Activated T-cell treated with anti-CD3 and anti-CD28 coated beads, Interleukin-2, amount 50 U/mL, for 1 hour (primary cell): ENCODE data around the gene ZHX3.
"Not testable (repeated sequence)": the region's sequence is repeated elsewhere in the genome, so short reads cannot be mapped to it uniquely, and the experiment has no call there.

Experiments
- DNase-seq: peaks from one replicate; pipeline ENCODE4 v3.0.0-alpha.2; 2020

ZHX3 gene

DNA sequence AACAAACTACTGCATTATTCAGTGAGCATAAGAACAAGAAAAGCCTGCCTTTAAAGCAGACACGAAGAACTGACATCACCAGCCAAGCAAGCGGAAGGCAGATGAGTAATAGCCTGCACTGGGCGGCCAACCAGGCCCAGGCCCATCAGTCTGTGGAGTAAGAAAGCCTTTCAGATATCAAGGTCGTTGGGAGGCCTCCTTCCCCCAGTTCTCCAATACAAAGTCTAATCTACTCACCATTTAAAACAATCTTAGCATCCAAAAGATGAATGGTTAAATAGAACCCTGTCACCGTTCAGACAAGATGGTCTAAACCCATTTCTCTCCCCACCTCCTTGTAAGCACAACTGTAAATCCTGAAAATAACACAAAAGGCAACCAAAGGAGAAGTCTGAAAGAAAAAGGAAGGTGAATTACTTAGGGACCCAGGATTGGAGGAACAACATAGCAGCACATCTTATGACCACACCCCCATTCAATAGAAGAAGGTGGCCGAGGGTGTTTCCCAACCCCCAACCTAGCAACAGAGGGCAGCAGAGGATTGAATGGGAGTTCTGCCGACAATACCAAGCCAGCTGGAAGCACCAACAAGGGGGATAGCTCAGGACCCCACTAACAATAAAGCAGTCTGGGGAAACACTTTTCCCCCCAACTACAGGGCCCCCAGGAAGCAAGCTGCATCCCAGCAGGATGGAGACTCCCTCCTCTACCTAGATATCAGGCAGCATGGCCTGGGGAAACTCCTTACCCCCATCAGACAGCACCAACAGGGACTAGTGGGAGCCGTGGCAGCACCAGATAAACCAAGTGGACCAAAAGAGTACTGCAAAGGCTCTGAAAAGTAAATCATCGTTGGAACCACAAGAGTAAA, 67.9 kb downstream of the ZHX3 start:
- no peak for DNase-seq

- no peak for DNase-seq
Measured at GRCh38 chr20:41248368-41249024, 69.0 kb downstream of the ZHX3 start.

- no peak for DNase-seq
Measured at GRCh38 chr20:41247523-41248367, 69.8 kb downstream of the ZHX3 start.

- DNase-seq: no peak
Measured at GRCh38 chr20:41245086-41245707, 72.3 kb downstream of the ZHX3 start.

DNA sequence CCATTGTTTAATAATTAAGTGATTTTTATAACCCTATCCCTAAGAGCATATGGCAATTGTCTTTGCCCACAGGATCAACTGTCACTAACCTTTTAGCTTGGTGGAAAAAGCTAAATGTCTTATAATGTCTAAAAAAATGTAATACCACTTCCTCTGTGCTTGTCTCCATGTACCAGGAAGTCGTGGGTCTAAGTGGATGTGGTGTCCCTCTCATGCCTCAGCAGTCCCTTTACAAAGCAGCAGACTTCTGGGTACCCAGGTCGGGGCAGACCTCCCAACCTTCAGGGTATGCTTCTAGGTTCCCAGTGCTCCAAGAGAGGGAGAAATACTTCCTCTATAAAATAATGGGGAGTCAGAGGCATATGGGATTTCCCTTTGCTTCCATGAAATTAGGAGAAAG, 74.7 kb downstream of the ZHX3 start:
- DNase-seq: no peak

DNA sequence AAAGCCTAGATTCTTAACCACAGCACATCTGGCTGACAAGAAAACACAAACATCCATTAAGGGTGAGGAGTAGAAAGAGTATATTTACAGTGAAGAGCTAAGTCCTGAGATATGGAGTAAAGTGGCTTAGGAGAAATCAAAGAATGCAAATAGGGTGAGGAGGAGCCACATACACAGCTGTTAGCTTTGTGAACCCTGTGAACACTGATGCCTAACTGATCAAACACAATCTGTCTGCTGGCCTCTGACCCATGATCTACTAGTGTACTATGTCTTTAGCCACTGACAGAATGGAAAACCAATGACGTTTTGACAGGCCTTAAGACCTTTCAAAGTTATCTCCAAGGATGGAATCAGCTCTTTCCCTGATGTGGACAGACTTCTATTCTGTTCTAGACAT, 75.2 kb downstream of the ZHX3 start:
- DNase-seq: no peak

DNA sequence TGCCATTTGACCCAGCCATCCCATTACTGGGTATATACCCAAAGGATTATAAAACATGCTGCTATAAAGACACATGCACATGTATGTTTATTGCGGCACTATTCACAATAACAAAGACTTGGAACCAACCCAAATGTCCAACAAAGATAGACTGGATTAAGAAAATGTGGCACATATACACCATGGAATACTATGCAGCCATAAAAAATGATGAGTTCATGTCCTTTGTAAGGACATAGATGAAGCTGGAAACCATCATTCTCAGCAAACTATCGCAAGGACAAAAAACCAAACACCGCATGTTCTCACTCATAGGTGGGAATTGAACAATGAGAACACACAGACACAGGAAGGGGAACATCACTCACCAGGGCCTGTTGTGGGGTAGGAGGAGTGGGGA, 80.3 kb downstream of the ZHX3 start:
- DNase-seq: not testable (repeated sequence)

DNA sequence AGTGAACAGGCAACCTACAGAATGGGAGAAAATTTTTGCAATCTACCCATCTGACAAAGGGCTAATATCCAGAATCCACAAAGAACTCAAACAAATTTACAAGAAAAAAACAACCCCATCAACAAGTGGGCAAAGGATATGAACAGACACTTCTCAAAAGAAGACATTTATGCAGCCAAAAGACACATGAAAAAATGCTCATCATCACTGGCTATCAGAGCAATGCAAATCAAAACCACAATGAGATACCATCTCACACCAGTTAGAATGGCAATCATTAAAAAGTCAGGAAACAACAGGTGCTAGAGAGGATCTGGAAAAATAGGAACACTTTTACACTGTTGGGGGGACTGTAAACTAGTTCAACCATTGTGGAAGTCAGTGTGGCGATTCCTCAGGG, 80.7 kb downstream of the ZHX3 start:
- not testable (repeated sequence) for DNase-seq

DNA sequence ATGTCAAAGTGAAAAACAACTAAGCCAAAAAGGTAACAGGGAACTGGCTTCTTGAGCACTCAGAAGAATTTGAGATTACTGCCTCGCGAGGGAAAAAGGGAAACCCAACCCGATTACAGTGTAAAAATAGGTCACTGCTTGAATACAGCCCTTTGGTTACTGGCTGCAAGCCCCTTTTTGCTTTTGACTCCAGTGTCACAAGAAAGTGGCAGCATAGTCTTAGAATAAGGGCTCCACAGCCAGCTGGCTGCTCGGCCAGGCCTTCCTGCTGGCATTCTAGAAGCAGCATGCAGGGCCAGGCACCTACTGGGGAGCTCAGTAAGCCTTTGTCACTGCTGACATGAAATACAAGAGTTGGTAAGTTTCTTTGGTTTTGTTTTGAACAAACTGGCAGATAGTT, 83.0 kb downstream of the ZHX3 start:
- no peak for DNase-seq

- DNase-seq: no peak
Measured at GRCh38 chr20:41234041-41234440, 83.5 kb downstream of the ZHX3 start.

GRCh38 chr20:41232973-41233926, 84.3 kb downstream of the ZHX3 start:
- no peak for DNase-seq

- no peak for DNase-seq
Measured at GRCh38 chr20:41231136-41231535, 86.4 kb downstream of the ZHX3 start.

- DNase-seq: no peak
Measured at GRCh38 chr20:41230136-41230535, 87.4 kb downstream of the ZHX3 start.

DNA sequence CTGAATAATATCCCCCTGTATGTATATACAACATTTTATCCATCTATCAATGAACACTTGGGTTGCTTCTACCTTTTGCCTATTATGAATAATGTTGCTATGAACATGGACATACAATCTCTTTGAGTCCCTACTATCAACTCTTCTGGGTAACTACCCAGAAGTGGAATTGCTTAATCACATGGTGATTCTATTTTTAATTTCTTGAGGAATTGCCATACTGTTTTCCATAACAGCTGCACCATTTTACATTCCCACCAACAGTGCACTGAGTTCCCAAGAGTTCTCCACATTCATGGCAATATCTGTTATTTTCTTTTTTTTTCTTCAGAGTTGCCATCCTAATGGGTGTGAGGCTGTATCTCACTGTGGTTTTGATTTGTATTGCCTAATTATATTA, 88.3 kb downstream of the ZHX3 start:
- DNase-seq: no peak

DNA sequence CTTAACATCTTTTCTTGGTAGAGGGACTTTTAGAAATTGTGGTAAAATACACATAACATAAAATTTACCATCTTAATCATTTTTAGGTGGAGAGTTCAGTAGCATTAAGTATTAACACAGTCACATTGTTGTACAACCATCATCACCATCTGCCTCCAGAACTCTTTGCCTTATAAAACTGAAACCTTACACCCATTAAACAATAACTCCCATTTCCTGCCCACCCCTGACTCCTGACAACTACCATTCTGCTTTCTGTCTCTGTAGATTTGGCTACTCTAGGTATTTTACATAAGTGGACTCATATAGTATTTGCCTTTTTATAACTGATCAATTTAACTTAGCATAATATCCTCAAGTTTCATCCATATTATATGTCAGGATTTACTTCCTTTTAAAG, 88.7 kb downstream of the ZHX3 start:
- no peak for DNase-seq

DNA sequence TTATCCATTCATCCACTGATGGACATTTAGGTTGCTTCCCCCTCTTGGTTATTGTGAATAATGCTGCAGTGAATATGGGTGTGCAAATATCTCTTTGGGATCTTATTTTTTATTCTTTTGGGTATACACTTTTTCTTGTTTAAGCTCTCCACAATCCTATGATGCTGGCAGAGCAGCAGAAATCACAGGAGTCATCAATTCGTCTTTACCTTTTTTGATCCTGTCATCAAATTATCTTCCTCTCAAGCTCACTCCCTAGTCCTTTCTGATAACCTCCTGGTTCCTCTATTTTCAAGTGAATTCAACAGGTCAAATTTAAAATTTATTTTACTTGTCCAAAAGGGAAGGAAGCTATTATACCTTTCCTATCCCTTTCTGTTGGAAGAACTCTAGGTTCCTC, 91.1 kb downstream of the ZHX3 start:
- no peak for DNase-seq

- DNase-seq: no peak
Measured at GRCh38 chr20:41225091-41225490, 92.4 kb downstream of the ZHX3 start.

- DNase-seq: no peak
Measured at GRCh38 chr20:41224281-41224680, 93.2 kb downstream of the ZHX3 start.

- no peak for DNase-seq
Measured at GRCh38 chr20:41223112-41223511, 94.4 kb downstream of the ZHX3 start.

DNA sequence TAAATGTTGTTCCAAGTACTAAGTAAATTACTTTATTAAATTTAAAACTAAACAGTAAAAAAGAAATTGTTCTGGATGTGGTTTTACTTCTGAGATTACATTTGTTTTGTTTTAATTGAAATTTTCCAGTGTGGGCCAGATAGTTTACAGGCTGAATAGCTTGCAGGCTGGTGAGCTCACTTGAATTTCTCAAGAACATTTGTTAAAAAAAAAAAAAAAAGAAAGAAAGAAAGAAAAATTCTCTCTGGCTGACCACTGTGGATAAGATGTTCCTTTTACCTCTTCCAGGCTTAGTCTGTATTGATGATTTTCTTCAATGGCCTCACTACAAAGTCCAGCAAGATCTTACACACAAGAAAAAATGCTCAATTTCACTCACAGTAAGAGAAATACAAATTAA, 94.8 kb downstream of the ZHX3 start:
- DNase-seq: no peak

- no peak for DNase-seq
Measured at GRCh38 chr20:41222296-41222695, 95.2 kb downstream of the ZHX3 start.
